K562 (cell line): ENCODE data around the gene PDF. TPM values are rescaled to one million over a fixed set of nuclear protein-coding genes. Genes with fewer than 3 reads are reported as not detected.

Source experiments
- ATAC-seq: fragments of 200-7000 bp; cut with Tn5 transposase; 3 replicates; pipeline ENCODE4 v1.9.1; 2020; ENCODE audit warnings: moderate library complexity
- BruUV-seq: library from RNA; stranded (reverse); fragments of 400-500 nt; replicated peaks from 2 replicates; lab custom pipeline; 2021; lab: Mats Ljungman, UMichigan
- CTCF ChIA-PET: fragments of 300-600 bp; formaldehyde crosslinking; extraction: SDS; loops from one replicate; lab custom pipeline; 2021; ENCODE audit warnings: low intra/inter-chr PET ratio; lab: Yijun Ruan, JAX
- POLR2A ChIA-PET: fragments of 300-600, 350-650 bp; sonication (Branson Sonifier 250); formaldehyde crosslinking; extraction: SDS; loops from one replicate; lab custom pipeline; 2021; ENCODE audit warnings: antibody characterized with exemption, inconsistent platforms; lab: Yijun Ruan, JAX
- DNase-seq, 4 experiments: peaks; one replicate each; pipeline versions ENCODE4 v3.0.0 to v3.0.0-alpha.2; 2011 to 2018; ENCODE audit warnings: low spot score in 3 of 4, mixed read lengths in 3 of 4; ENCODE audit errors: extremely low read depth in 1 of 4
- FAIRE-seq: peaks from 2 replicates; lab custom pipeline; 2011; peaks lifted over from hg19 to GRCh38; lab: Jason Lieb, UNC
- H2AFZ ChIP-seq: 2 replicates; pipeline ENCODE4 v1.6.0; 2011; ENCODE audit warnings: low read depth, low read length, control low read depth, inconsistent platforms
- H3K27ac ChIP-seq: fragments of 200-600 bp; 3 replicates; pipeline ENCODE4 v1.8.0; 2011; ENCODE audit warnings: low read depth, mild to moderate bottlenecking, control low read depth, inconsistent platforms, low read length, moderate library complexity, mixed read lengths; ENCODE audit errors: extremely low read depth
- H3K27me3 ChIP-seq, 2 experiments: fragments of 300-600 bp in 1 of 2; 2 replicates in 1 of 2; 3 replicates in 1 of 2; pipeline versions ENCODE4 v1.6.0 to v1.8.0; 2011; ENCODE audit warnings: inconsistent platforms in 2 of 2, low read length in 2 of 2, mild to moderate bottlenecking in 1 of 2, mixed read lengths in 1 of 2, moderate library complexity in 1 of 2; ENCODE audit not compliant: control insufficient read depth in 2 of 2, insufficient read depth in 2 of 2
- H3K36me3 ChIP-seq: fragments of 300-600 bp; 3 replicates; pipeline ENCODE4 v1.8.0; 2011; ENCODE audit warnings: mild to moderate bottlenecking, low read length, inconsistent platforms; ENCODE audit not compliant: control insufficient read depth, insufficient read depth
- H3K4me1 ChIP-seq, 2 experiments: fragments of 200-600 bp in 1 of 2; replicated peaks in 1 of 2; 2 replicates in 1 of 2; 3 replicates in 1 of 2; pipeline versions ENCODE4 v1.5.1 to v1.8.0; 2011; ENCODE audit warnings: inconsistent platforms in 2 of 2, low read length in 2 of 2, mild to moderate bottlenecking in 1 of 2, mixed read lengths in 1 of 2, moderate library complexity in 1 of 2; ENCODE audit not compliant: control insufficient read depth in 2 of 2, insufficient read depth in 2 of 2
- H3K4me2 ChIP-seq: 2 replicates; pipeline ENCODE4 v1.6.1; 2011; ENCODE audit warnings: low read length, control low read depth, inconsistent platforms, mixed read lengths; ENCODE audit not compliant: insufficient read depth
- H3K4me3 ChIP-seq: fragments of 200-600 bp; sonication (generic), shearing (Covaris generic); 2 replicates; pipeline ENCODE4 v1.5.1; 2016; ENCODE audit warnings: control low read depth, inconsistent platforms
- H3K79me2 ChIP-seq: fragments of 200-600 bp; 3 replicates; pipeline ENCODE4 v1.8.0; 2011; ENCODE audit warnings: low read length, inconsistent platforms; ENCODE audit not compliant: control insufficient read depth, insufficient read depth
- H3K9ac ChIP-seq, 2 experiments: 2 replicates each; pipeline versions ENCODE4 v1.6.0 to v1.6.1; 2011; ENCODE audit warnings: low read depth in 2 of 2, low read length in 2 of 2, control low read depth in 1 of 2, inconsistent platforms in 1 of 2, mild to moderate bottlenecking in 1 of 2, mixed read lengths in 1 of 2; ENCODE audit not compliant: insufficient read depth in 1 of 2
- H3K9me1 ChIP-seq: one replicate; pipeline ENCODE4 v1.6.0; 2011; ENCODE audit warnings: inconsistent platforms, mild to moderate bottlenecking, low read length, moderate library complexity; ENCODE audit not compliant: control insufficient read depth, insufficient read depth
- H3K9me3 ChIP-seq: replicated peaks from 2 replicates; pipeline ENCODE4 v1.5.1; 2011; ENCODE audit warnings: low read depth, low read length, inconsistent platforms; ENCODE audit not compliant: control insufficient read depth, insufficient read depth
- H4K20me1 ChIP-seq: replicated peaks from 2 replicates; pipeline ENCODE4 v1.6.1; 2011; ENCODE audit warnings: low read length, inconsistent platforms, mixed read lengths; ENCODE audit not compliant: control insufficient read depth, insufficient read depth
- ARID2 ChIP-seq: fragments of 450-650 bp; IDR thresholded peaks from 2 replicates; pipeline ENCODE4 v1.6.1; 2017; ENCODE audit warnings: antibody characterized with exemption, mild to moderate bottlenecking
- FOXM1 ChIP-seq, 2 experiments: fragments of 450-650 bp in 1 of 2; sonication (generic) in 1 of 2; formaldehyde crosslinking in 1 of 2; IDR thresholded peaks; 2 replicates each; pipeline versions ENCODE4 v1.6.1 to v1.9.0; 2017 to 2022; ENCODE audit warnings: low read depth in 2 of 2, mild to moderate bottlenecking in 2 of 2, missing genetic modification reagents in 1 of 2, moderate library complexity in 1 of 2
- NCOA6 ChIP-seq: fragments of 450-650 bp; IDR thresholded peaks from 2 replicates; pipeline ENCODE4 v1.6.1; 2017; ENCODE audit warnings: mild to moderate bottlenecking
- PHB2 ChIP-seq: fragments of 450-650 bp; IDR thresholded peaks from 2 replicates; pipeline ENCODE4 v1.6.1; 2017; ENCODE audit warnings: low read depth
- PHF21A ChIP-seq: fragments of 450-650 bp; IDR thresholded peaks from 2 replicates; pipeline ENCODE4 v1.6.1; 2017; ENCODE audit warnings: low read depth, borderline replicate concordance
- PREB ChIP-seq: sonication (generic); formaldehyde crosslinking; IDR thresholded peaks from 2 replicates; pipeline ENCODE4 v1.8.1; 2023; ENCODE audit warnings: mild to moderate bottlenecking, missing genetic modification reagents
- PRMT5 ChIP-seq: sonication (generic); formaldehyde crosslinking; IDR thresholded peaks from 2 replicates; pipeline ENCODE4 v1.5.0; 2020; ENCODE audit warnings: missing genetic modification reagents
- USF2 ChIP-seq: sonication (generic); formaldehyde crosslinking; IDR thresholded peaks from 2 replicates; pipeline ENCODE4 v1.5.0; 2020; ENCODE audit warnings: missing genetic modification reagents
- ZC3H8 ChIP-seq: fragments of 450-650 bp; IDR thresholded peaks from 2 replicates; pipeline ENCODE4 v1.6.1; 2017
- ZNF140 ChIP-seq: fragments of 250-450 bp; sonication (Bioruptor Pico); IDR thresholded peaks from 2 replicates; pipeline ENCODE4 v1.8.0; 2021; ENCODE audit warnings: moderate library complexity, mild to moderate bottlenecking, inconsistent platforms
- ZNF57 ChIP-seq: fragments of 450-650 bp; formaldehyde crosslinking; IDR thresholded peaks from 2 replicates; pipeline ENCODE4 v1.4.0; 2020; ENCODE audit warnings: mild to moderate bottlenecking, moderate library complexity
- WGBS: fragments of 100-300 bp; shearing (Covaris generic); methylation state at CpG from one replicate; pipeline ENCODE4 v1.1.6; 2016; ENCODE audit warnings: low coverage, mixed read lengths; ENCODE audit not compliant: insufficient coverage; ENCODE audit errors: missing lambda C conversion rate; 5-methylcytosine and 5-hydroxymethylcytosine counted together
- in situ Hi-C: fragments of 300-500 bp; cut with MboI; formaldehyde crosslinking; loops from 4 replicates; pipeline ENCODE4 v1.15.0; 2018; ENCODE audit warnings: inconsistent platforms, mixed read lengths
- intact Hi-C: fragments of 100-400 bp; cut with micrococcal nuclease; formaldehyde crosslinking; loops from 2 replicates; pipeline ENCODE4 v1.14.2; 2022
- polyA plus RNA-seq, 8 experiments: library from polyadenylated mRNA; depleted of rRNA in 4 of 8; stranded (reverse) in 5 of 8; unstranded in 3 of 8; fragments of >200 nt; fragmentation: Nextera tagmentation in 2 of 8; fragmentation: Illumina TruSeq in 1 of 8; extraction: Ambion mirVana in 2 of 8; extraction: Trizol in 1 of 8; gene quantifications; 2 replicates each; pipeline versions ENCODE4 v1.2.1 to v1.2.3, GENCODE V29; 2011 to 2014; ENCODE audit warnings: inconsistent platforms in 1 of 8, missing spikeins in 1 of 8
- total RNA-seq, 7 experiments: library from RNA; depleted of rRNA in 6 of 7; stranded (reverse); fragments of >200 nt in 6 of 7; fragmentation: Illumina TruSeq in 2 of 7; extraction: Trizol in 2 of 7; gene quantifications; 2 replicates each; pipeline versions ENCODE4 v1.2.1 to v1.2.3, GENCODE V29; 2011 to 2021; ENCODE audit warnings: low replicate concordance in 1 of 7
- TF ChIP-seq, protein P1 (sequence below): sonication (generic); formaldehyde crosslinking; IDR thresholded peaks from 2 replicates; pipeline ENCODE4 v1.8.1; 2023; ENCODE audit warnings: mild to moderate bottlenecking, missing genetic modification reagents
- TF ChIP-seq, protein P2 (sequence below): fragments of 450-650 bp; formaldehyde crosslinking; IDR thresholded peaks from 2 replicates; pipeline ENCODE4 v1.4.0; 2020; ENCODE audit warnings: mild to moderate bottlenecking, mixed read lengths
- TF ChIP-seq, protein P3 (sequence below): fragments of 450-650 bp; formaldehyde crosslinking; IDR thresholded peaks from 2 replicates; pipeline ENCODE4 v1.4.0; 2020; ENCODE audit warnings: mild to moderate bottlenecking, moderate library complexity

The PDF gene
- total and polyA plus RNA-seq, 9 of the 15 experiments (the other 6 are each of a cell fraction or from before 2014, with no cell fraction given) = 0.15 to 72.4 (median 5.6) TPM

GRCh38 chr16:69373019-69373418 lies 42.6 kb upstream of the PDF start:
- peaks cover 78% of the 10 kb centered on the region for H3K36me3 ChIP-seq
- H3K9me1 ChIP-seq = no peaks in the 10 kb centered on the region
- H3K4me1 ChIP-seq = peaks cover 0 to 6% of the 10 kb centered on the region in 2 experiments; a peak in 2 of 5 replicates
- no peak overlapping the region for H3K27ac ChIP-seq
- H3K4me2 ChIP-seq = no peak overlapping the region
- H3K9ac ChIP-seq = no peak overlapping the region
- BruUV-seq = no TSS peak
- no peak overlapping the region for H3K4me3 ChIP-seq
- ChIA-PET POLR2A (interaction anchor here (0.5 to 0.7 kb wide), 3 partner anchors 9 to 535 kb away, joined by 3 read pairs; no protein-coding TSS in a partner anchor), CTCF (no interaction called here)
- H3K27me3 ChIP-seq = no peaks in the 10 kb centered on the region
- no peak overlapping the region for H2AFZ ChIP-seq
- DNase-seq (no peak), FAIRE-seq (no peak), ATAC-seq (no peak)
- H3K79me2 ChIP-seq = peaks cover 3% of the 10 kb centered on the region; the same call in 1 of the 3 replicates
- TF ChIP-seq, protein P1, sequence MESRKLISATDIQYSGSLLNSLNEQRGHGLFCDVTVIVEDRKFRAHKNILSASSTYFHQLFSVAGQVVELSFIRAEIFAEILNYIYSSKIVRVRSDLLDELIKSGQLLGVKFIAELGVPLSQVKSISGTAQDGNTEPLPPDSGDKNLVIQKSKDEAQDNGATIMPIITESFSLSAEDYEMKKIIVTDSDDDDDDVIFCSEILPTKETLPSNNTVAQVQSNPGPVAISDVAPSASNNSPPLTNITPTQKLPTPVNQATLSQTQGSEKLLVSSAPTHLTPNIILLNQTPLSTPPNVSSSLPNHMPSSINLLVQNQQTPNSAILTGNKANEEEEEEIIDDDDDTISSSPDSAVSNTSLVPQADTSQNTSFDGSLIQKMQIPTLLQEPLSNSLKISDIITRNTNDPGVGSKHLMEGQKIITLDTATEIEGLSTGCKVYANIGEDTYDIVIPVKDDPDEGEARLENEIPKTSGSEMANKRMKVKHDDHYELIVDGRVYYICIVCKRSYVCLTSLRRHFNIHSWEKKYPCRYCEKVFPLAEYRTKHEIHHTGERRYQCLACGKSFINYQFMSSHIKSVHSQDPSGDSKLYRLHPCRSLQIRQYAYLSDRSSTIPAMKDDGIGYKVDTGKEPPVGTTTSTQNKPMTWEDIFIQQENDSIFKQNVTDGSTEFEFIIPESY = no peak
- TF ChIP-seq ZNF57 (CRISPR knock-in tag) (no peak), PREB (no peak), ZNF140 (CRISPR knock-in tag) (no peak), USF2 (CRISPR knock-in tag) (no peak), PHB2 (no peak), ARID2 (no peak), FOXM1 (IDR thresholded peaks at IDR 0.05; ENCODE audit: low read depth) (no peak), FOXM1 (CRISPR knock-in tag; IDR thresholded peaks at IDR 0.05; ENCODE audit: low read depth) (no peak), PRMT5 (CRISPR knock-in tag) (no peak), ZC3H8 (no peak), PHF21A (no peak), NCOA6 (no peak)
- TF ChIP-seq, protein P2, sequence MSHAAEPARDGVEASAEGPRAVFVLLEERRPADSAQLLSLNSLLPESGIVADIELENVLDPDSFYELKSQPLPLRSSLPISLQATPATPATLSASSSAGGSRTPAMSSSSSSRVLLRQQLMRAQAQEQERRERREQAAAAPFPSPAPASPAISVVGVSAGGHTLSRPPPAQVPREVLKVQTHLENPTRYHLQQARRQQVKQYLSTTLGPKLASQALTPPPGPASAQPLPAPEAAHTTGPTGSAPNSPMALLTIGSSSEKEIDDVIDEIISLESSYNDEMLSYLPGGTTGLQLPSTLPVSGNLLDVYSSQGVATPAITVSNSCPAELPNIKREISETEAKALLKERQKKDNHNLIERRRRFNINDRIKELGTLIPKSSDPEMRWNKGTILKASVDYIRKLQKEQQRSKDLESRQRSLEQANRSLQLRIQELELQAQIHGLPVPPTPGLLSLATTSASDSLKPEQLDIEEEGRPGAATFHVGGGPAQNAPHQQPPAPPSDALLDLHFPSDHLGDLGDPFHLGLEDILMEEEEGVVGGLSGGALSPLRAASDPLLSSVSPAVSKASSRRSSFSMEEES (CRISPR knock-in tag) = no peak
- TF ChIP-seq, protein P3, sequence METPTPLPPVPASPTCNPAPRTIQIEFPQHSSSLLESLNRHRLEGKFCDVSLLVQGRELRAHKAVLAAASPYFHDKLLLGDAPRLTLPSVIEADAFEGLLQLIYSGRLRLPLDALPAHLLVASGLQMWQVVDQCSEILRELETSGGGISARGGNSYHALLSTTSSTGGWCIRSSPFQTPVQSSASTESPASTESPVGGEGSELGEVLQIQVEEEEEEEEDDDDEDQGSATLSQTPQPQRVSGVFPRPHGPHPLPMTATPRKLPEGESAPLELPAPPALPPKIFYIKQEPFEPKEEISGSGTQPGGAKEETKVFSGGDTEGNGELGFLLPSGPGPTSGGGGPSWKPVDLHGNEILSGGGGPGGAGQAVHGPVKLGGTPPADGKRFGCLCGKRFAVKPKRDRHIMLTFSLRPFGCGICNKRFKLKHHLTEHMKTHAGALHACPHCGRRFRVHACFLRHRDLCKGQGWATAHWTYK (CRISPR knock-in tag) = no peak
- in situ Hi-C loops = no loop called here
- 100% methylated on average over 1 of the region's 1 CpG for WGBS
- H3K9me3 ChIP-seq = no peaks in the 10 kb centered on the region
- H4K20me1 ChIP-seq = 0 out of 2 replicates have a peak, but pooled peaks cover 3% of the 10 kb centered on the region
- intact Hi-C loops = no loop called here
